Nephron (organoid): ENCODE data around the gene CLDN15.

Source experiments
- H3K27ac Mint-ChIP-seq, 3 experiments: 2 replicates each; pipeline ENCODE4 v1.8.0; 2020; ENCODE audit warnings: mixed read lengths in 3 of 3, mild to moderate bottlenecking in 2 of 3, moderate library complexity in 1 of 3
- H3K27me3 Mint-ChIP-seq: 2 replicates; pipeline ENCODE4 v1.8.0; 2021; ENCODE audit warnings: low read depth, mild to moderate bottlenecking, moderate library complexity, mixed read lengths
- H3K36me3 Mint-ChIP-seq: 2 replicates; pipeline ENCODE4 v1.8.0; 2020; ENCODE audit warnings: low read depth, mixed read lengths
- H3K4me1 Mint-ChIP-seq: 2 replicates; pipeline ENCODE4 v1.8.0; 2020; ENCODE audit warnings: mixed read lengths
- H3K4me3 Mint-ChIP-seq, 3 experiments: 2 replicates each; pipeline ENCODE4 v1.8.0; 2020; ENCODE audit warnings: mild to moderate bottlenecking in 3 of 3, mixed read lengths in 3 of 3, moderate library complexity in 2 of 3
- H3K9me3 Mint-ChIP-seq: 2 replicates; pipeline ENCODE4 v1.8.0; 2020; ENCODE audit warnings: mixed read lengths
- TF ChIP-seq, protein P1 (sequence below), 3 experiments: fragments of 200-600 bp; sonication (generic); IDR thresholded peaks; one replicate each; pipeline ENCODE4 v1.5.0; 2021; ENCODE audit warnings: antibody characterized with exemption in 3 of 3; ENCODE audit not compliant: unreplicated experiment in 3 of 3

The CLDN15 gene

DNA sequence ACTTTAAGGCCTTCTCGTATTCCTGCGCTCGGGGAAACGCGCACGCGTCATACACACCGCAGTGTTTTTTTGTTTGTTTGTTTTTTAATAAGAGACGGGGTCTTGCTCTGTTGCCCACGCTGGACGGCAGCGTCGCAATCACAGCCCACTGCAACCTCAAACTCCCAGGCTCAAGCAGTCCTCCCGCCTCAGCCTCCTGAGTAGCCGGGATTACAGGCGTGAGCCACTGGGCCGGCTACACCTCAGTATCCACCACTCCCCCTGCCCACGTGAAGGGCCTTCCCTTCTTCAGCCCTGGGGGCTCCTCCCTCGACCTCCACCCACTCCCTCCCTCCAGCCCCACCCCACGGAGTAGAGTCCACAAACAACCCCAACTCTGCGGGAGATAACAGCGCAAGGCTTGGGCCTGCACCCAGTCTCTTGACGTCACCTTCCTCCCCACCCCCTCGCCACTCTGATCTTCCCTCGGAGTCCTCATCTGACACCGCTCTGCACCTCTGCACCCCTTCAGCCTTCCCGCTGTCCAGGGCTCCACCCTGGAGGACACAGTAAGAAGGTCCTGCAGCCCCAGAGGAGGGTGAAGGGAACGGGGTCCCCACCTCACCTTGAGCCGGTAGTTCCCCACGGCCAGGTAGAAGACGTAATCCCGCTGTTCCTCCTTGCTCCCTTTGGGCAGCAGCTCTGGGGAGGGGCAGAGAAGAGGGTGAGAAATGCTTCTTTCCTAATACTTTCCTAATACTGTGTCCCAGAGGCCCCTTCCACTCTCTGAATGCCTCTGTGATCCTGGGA lies 2.8 kb upstream of the CLDN15 start:
- TF ChIP-seq, protein P1, sequence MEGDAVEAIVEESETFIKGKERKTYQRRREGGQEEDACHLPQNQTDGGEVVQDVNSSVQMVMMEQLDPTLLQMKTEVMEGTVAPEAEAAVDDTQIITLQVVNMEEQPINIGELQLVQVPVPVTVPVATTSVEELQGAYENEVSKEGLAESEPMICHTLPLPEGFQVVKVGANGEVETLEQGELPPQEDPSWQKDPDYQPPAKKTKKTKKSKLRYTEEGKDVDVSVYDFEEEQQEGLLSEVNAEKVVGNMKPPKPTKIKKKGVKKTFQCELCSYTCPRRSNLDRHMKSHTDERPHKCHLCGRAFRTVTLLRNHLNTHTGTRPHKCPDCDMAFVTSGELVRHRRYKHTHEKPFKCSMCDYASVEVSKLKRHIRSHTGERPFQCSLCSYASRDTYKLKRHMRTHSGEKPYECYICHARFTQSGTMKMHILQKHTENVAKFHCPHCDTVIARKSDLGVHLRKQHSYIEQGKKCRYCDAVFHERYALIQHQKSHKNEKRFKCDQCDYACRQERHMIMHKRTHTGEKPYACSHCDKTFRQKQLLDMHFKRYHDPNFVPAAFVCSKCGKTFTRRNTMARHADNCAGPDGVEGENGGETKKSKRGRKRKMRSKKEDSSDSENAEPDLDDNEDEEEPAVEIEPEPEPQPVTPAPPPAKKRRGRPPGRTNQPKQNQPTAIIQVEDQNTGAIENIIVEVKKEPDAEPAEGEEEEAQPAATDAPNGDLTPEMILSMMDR (IDR thresholded peaks at IDR 0.05; ENCODE audit: unreplicated experiment in 3 of 3), result no peak
- H3K27ac Mint-ChIP-seq, result no peak overlapping the region
- peaks cover 29% of the 10 kb centered on the region for H3K4me1 Mint-ChIP-seq
- no peaks in the 10 kb centered on the region for H3K27me3 Mint-ChIP-seq
- H3K4me3 Mint-ChIP-seq, result no peak overlapping the region
- peaks cover 10% of the 10 kb centered on the region for H3K36me3 Mint-ChIP-seq
- no peaks in the 10 kb centered on the region for H3K9me3 Mint-ChIP-seq

GRCh38 chr7:101239951-101240220 lies 2.3 kb upstream of the CLDN15 start:
- Mint-ChIP-seq H3K27ac (no peak overlapping the region), H3K4me3 (no peak overlapping the region), H3K9me3 (no peaks in the 10 kb centered on the region), H3K36me3 (peaks cover 10% of the 10 kb centered on the region), H3K27me3 (no peaks in the 10 kb centered on the region), H3K4me1 (peaks cover 25% of the 10 kb centered on the region)
- TF ChIP-seq, protein P1 (IDR thresholded peaks at IDR 0.05; ENCODE audit: unreplicated experiment in 3 of 3), result no peak

DNA sequence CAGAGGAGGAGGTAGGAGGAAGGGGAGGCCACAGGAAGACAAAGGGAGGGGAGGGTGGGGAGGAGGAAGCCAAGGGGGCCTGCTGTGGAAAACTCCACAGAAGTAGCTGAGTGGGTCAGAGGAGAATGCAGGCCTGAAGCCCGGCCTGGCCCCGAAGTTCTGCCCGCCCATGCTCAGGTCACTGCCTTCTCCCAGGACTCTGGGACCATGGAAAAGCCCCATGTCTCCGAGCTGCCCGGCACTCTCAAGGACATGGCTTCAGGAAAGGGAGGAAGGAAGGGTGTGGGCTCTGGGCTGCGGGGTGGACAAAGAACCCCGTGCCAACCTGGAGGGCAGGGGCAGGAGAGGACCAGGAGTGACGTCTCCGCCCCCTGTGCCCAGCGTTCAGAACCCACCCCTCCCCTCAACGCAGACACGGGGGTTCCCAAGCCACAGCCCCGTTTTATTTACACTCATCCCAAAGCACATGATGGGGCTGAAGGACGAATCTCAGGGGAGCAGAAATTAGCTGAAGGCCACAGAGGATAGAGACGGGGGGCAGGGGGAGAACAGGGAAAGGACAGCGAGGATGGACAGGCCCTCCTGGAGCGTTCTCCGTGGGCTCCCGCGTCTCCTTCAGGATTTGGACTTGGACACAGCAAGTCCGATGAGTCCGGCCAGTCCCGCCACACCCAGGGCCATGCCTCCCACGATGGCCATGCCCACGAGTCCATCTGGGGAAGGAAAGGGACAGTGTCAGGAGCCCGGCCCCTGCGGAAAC lies 1.8 kb upstream of the CLDN15 start:
- Mint-ChIP-seq H3K4me1 (peaks cover 20% of the 10 kb centered on the region), H3K36me3 (peaks cover 10% of the 10 kb centered on the region), H3K27ac (peak overlapping the region in 1 of 3 experiments; percentile 8), H3K9me3 (no peaks in the 10 kb centered on the region), H3K27me3 (no peaks in the 10 kb centered on the region), H3K4me3 (no peak overlapping the region)
- TF ChIP-seq, protein P1 (IDR thresholded peaks at IDR 0.05; ENCODE audit: unreplicated experiment in 3 of 3), result no peak

DNA sequence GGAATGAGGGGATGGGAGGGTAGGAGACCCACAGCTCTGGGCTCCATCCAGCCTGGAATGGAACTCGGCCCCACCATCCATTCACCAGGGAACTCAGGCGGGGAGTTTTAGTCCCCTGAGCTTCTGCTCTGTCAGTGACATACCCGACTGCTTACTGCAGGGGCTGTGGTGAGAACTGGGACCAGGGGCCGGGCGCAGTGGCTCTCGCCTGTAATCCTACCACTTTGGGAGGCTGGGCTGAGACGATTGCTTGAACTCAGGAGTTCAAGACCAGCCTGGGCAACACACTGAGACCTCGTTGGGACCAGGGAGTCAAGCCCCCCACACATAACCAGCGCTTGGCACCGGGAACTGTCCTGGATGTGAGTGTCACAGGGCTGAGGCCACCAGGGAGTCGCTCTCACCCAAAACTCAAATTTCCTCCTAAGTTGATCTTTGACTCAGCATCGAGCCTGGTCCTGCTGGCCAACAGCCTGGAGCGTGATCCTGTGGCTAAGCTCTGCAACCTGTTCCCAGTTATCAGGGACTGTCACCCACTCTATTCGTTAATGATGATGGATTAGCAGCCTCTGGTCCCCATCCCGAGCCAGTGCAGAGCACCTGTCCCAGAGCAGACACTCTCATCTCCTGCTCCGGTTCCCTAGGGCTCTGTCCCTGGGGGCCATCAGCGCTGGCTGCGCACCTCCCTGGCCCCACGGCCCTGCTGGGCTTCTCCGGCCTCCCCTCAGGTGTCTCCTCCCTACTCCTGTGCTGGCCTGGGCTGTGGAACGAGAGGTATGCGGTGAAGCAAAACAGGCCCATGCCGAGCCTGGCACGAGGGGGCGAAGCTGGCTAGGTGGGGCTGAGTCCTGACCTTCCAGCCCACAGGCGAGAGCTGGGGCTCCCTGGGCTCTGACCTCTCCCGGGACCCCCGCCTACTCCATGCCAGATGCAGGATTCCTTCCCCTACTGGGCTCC lies 902 bp upstream of the CLDN15 start:
- H3K27me3 Mint-ChIP-seq, result no peaks in the 10 kb centered on the region
- H3K4me1 Mint-ChIP-seq, result peaks cover 14% of the 10 kb centered on the region
- no peaks in the 10 kb centered on the region for H3K9me3 Mint-ChIP-seq
- peak overlapping the region; percentile 17 to 46 (median 44) for H3K4me3 Mint-ChIP-seq
- peak overlapping the region; percentile 64 to 88 (median 82) for H3K27ac Mint-ChIP-seq
- H3K36me3 Mint-ChIP-seq, result peaks cover 10% of the 10 kb centered on the region
- TF ChIP-seq, protein P1 (IDR thresholded peaks at IDR 0.05; ENCODE audit: unreplicated experiment in 3 of 3), result no peak

DNA sequence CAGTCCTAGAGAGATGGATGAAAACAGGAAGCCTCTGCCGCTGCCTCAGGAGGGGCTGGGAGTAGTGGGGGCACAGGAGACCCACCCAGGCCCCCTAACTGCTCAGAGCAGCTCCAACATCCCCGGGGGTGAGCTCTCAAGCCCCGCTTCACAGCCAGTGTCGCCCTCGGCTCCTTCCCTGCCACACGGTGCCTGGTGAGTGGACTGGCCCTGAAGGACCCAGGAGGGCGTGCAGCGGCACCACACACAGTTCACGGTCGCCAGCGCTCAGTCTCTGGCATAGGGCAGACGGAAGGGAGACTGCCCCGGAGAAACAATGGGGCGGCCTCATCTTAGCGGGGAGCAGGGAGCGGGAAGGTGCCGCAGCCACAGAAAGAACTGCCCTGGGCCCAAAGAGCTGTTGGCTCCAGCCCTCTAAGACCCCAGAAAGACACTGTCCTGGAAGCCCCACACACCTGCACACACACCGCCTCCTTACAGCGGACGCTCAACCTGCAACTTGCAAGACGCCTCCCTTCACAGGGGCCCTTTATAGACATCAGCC lies 1.2 kb downstream of the CLDN15 start:
- Mint-ChIP-seq H3K4me3 (no peak overlapping the region), H3K9me3 (no peaks in the 10 kb centered on the region), H3K36me3 (peaks cover 10% of the 10 kb centered on the region), H3K27ac (no peak overlapping the region), H3K4me1 (peaks cover 13% of the 10 kb centered on the region), H3K27me3 (no peaks in the 10 kb centered on the region)
- TF ChIP-seq, protein P1 (IDR thresholded peaks at IDR 0.05; ENCODE audit: unreplicated experiment in 3 of 3), result no peak
